ENCODE results near the gene NTM.

GRCh38 chr11:131622193-131622592, 251.8 kb downstream of the NTM start:
- no peak for TF ChIP-seq POLR2A (IDR thresholded peaks at IDR 0.05)
- TF ChIP-seq, protein P1, sequence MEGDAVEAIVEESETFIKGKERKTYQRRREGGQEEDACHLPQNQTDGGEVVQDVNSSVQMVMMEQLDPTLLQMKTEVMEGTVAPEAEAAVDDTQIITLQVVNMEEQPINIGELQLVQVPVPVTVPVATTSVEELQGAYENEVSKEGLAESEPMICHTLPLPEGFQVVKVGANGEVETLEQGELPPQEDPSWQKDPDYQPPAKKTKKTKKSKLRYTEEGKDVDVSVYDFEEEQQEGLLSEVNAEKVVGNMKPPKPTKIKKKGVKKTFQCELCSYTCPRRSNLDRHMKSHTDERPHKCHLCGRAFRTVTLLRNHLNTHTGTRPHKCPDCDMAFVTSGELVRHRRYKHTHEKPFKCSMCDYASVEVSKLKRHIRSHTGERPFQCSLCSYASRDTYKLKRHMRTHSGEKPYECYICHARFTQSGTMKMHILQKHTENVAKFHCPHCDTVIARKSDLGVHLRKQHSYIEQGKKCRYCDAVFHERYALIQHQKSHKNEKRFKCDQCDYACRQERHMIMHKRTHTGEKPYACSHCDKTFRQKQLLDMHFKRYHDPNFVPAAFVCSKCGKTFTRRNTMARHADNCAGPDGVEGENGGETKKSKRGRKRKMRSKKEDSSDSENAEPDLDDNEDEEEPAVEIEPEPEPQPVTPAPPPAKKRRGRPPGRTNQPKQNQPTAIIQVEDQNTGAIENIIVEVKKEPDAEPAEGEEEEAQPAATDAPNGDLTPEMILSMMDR (IDR thresholded peaks at IDR 0.05) = no peak

Data from uterus (tissue), 2 donors.